Peyer's patch (tissue), 4 donors: Measurements from ENCODE around the gene NEDD4L. TPM values are rescaled to one million over a fixed set of nuclear protein-coding genes. Genes with fewer than 3 reads are reported as not detected.
"Not testable (repeated sequence)": the region's sequence is repeated elsewhere in the genome, so short reads cannot be mapped to it uniquely, and the experiment has no call there.

Experiments
- DNase-seq, 3 donors: peaks; one replicate each; pipeline ENCODE4 v3.0.0-alpha.2; 2017 to 2019
- H3K27ac ChIP-seq, 4 donors: fragments of 200-600 bp; sonication (generic); one replicate each; pipeline ENCODE4 v1.5.1; 2016 to 2019
- H3K27me3 ChIP-seq, 2 donors: fragments of 200-600 bp; sonication (generic); one replicate each; pipeline ENCODE4 v1.5.1; 2019
- H3K36me3 ChIP-seq, 3 donors: fragments of 200-600 bp; sonication (generic); one replicate each; pipeline ENCODE4 v1.5.1; 2016 to 2019
- H3K4me1 ChIP-seq, 4 donors: fragments of 200-600 bp; sonication (generic); one replicate each; pipeline ENCODE4 v1.5.1; 2016 to 2019
- H3K4me3 ChIP-seq, 4 donors: fragments of 200-600 bp; sonication (generic); 1 replicate in 3 of 4; 2 replicates in 1 of 4; pipeline ENCODE4 v1.5.1; 2016 to 2019; ENCODE audit warnings: mild to moderate bottlenecking in 1 of 4
- H3K9me3 ChIP-seq, 4 donors: fragments of 200-600 bp; sonication (generic); one replicate each; pipeline ENCODE4 v1.5.1; 2016 to 2019; ENCODE audit warnings: mild to moderate bottlenecking in 1 of 4
- POLR2A ChIP-seq, 2 donors: fragments of 450-650 bp; IDR thresholded peaks; one replicate each; pipeline ENCODE4 v1.5.1; 2017; ENCODE audit warnings: antibody characterized with exemption in 2 of 2, mild to moderate bottlenecking in 2 of 2, moderate library complexity in 2 of 2
- total RNA-seq, 4 donors: library from RNA; depleted of rRNA; stranded (reverse); fragments of >200 nt; gene quantifications; one replicate each; pipeline ENCODE4 v1.1.0, GENCODE V29; 2016
- TF ChIP-seq, protein P1 (sequence below), 6 experiments: fragments of 450-650 bp in 4 of 6; fragments of 200-600 bp in 2 of 6; sonication (generic) in 1 of 6; IDR thresholded peaks; one replicate each; pipeline ENCODE4 v1.5.1; 2017 to 2019; ENCODE audit warnings: antibody characterized with exemption in 6 of 6, mild to moderate bottlenecking in 3 of 6, moderate library complexity in 1 of 6

NEDD4L gene
- total RNA-seq, 4 donors from 2014 or later, result 213 to 312 (median 277) TPM

DNA sequence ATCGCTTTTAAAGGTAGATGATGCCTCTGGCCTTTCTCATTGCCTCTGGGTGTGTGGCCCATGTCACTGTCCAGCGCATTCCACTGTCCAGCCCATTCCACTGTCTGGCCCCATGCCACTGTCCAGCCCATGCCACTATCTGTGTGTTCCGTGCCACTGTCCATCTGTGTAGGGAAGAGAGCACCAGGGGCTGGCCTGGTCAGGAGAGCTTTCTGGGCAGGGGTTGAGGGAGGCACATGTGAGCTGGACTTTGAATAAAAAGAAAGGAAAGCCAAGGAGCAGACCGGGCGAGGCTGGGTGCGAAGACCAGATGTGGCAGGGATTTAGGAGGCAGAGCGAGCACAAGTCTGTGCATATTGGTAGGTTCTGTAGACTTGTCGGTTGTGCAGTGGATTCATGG, 236.2 kb downstream of the NEDD4L start:
- Histone ChIP-seq H3K4me3 (no peak overlapping the region), H3K4me1 (peaks cover 0 to 18% (median 3%) of the 10 kb centered on the region in 4 donors), H3K9me3 (no peaks in the 10 kb centered on the region), H3K27ac (no peak overlapping the region), H3K27me3 (no peaks in the 10 kb centered on the region), H3K36me3 (no peaks in the 10 kb centered on the region)
- TF ChIP-seq, protein P1, sequence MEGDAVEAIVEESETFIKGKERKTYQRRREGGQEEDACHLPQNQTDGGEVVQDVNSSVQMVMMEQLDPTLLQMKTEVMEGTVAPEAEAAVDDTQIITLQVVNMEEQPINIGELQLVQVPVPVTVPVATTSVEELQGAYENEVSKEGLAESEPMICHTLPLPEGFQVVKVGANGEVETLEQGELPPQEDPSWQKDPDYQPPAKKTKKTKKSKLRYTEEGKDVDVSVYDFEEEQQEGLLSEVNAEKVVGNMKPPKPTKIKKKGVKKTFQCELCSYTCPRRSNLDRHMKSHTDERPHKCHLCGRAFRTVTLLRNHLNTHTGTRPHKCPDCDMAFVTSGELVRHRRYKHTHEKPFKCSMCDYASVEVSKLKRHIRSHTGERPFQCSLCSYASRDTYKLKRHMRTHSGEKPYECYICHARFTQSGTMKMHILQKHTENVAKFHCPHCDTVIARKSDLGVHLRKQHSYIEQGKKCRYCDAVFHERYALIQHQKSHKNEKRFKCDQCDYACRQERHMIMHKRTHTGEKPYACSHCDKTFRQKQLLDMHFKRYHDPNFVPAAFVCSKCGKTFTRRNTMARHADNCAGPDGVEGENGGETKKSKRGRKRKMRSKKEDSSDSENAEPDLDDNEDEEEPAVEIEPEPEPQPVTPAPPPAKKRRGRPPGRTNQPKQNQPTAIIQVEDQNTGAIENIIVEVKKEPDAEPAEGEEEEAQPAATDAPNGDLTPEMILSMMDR (IDR thresholded peaks at IDR 0.05), result no peak
- TF ChIP-seq POLR2A (IDR thresholded peaks at IDR 0.05), result no peak
- DNase-seq, result no peak

DNA sequence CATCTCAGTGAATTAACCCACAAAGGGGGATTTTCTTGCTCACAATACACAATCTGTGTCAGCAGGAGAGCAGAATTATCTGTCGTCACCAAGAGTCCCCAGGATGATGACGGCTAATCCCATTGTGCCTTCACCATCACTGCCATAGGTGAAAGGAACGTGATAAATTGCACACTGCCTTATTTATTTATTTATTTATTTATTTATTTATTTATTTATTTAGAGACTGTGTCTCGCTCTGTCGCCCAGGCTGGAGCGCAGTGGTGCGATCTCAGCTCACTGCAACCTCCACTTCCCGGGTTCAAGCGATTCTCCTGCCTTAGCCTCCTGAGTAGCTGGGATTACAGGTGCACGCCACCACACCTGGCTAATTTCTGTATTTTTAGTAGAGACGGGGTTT, 238.8 kb downstream of the NEDD4L start:
- H3K27me3 ChIP-seq, H3K27ac ChIP-seq, H3K4me3 ChIP-seq, H3K9me3 ChIP-seq, H3K36me3 ChIP-seq, DNase-seq: not testable (repeated sequence)
- peaks cover 0 to 20% (median 3%) of the 10 kb centered on the region in 4 donors for H3K4me1 ChIP-seq

DNA sequence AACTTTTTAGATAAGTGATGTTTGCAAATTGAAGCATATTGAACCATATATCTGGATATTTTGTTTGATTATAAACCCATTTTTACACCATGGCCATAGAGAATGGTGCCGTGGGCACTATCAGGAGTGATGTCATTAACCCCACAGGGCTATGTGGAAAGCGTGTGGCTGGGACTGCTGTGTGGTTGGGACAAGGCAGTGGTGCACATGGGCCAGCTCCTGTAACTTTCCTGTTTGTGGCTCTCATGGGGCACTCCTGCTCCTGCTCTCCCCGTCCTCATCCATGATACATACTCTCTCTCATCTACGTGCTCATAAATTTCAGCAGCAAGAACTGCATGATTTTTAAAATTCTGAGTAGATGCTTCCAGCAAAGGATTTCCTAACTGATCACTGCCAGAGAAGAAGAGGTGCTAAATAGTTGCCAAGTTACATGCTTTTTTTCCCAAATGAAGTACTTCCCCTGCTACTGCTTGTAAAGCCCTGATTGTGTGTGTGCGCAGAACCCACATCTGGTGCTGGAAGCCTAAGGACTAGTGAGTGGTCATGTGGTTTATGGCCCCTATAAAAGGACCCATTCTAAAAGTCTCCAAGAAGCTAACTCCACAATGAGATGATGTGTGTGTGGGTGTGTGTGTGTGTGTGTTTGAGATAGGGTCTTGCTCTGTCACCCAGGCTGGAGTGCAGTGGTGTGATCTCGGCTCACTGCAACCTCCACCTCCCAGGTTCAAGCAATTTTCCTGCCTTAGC, 240.8 kb downstream of the NEDD4L start:
- TF ChIP-seq POLR2A (IDR thresholded peaks at IDR 0.05), result no peak
- TF ChIP-seq, protein P1 (IDR thresholded peaks at IDR 0.05), result no peak
- Histone ChIP-seq H3K27me3 (no peaks in the 10 kb centered on the region), H3K27ac (peak overlapping the region in 3 of 4 donors; percentile 54 to 92 (median 83)), H3K9me3 (no peaks in the 10 kb centered on the region), H3K4me3 (no peak overlapping the region), H3K36me3 (no peaks in the 10 kb centered on the region), H3K4me1 (peaks cover 0 to 14% (median 3%) of the 10 kb centered on the region in 4 donors)
- DNase-seq, result no peak

DNA sequence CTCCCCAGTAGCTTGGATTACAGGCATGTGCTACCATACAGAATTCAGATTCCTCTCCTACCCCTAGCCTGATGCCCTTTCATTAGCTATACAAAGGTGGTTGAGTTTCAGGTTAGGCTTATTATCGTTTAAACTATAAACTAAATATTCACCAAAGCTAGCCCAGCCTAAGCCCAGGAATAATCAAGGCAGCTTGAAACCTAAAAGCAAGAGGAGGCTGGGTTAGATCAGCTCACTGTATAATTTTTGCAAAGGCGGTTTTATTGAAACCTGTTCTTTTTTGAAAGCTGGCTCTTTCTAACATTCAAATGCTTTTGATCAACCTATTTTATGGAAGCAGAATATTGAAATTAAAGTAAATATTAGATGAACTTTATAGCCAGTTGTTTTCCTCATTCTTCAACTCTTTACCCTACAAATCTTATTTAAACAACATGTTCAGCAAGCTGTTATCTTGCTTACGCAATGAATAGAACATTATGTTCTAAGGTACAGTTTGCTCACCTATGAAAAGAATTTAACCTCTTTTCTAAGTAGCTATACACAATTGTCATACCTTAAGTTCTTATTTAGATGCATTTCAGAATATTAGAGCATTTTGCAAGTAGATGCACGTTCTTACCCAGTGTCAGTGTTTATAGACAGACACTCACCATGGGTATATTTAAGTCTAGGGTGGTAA, 241.6 kb downstream of the NEDD4L start:
- H3K4me1 ChIP-seq, result peaks cover 0 to 14% (median 3%) of the 10 kb centered on the region in 4 donors
- H3K36me3 ChIP-seq, result no peaks in the 10 kb centered on the region
- peak overlapping the region in 3 of 4 donors; percentile 59 to 92 (median 83) for H3K27ac ChIP-seq
- no peak for TF ChIP-seq POLR2A (IDR thresholded peaks at IDR 0.05)
- TF ChIP-seq, protein P1 (IDR thresholded peaks at IDR 0.05), result peak in 2 of 6 experiments; percentile 2 to 8
- no peak for DNase-seq
- H3K4me3 ChIP-seq, result no peak overlapping the region
- H3K9me3 ChIP-seq, result no peaks in the 10 kb centered on the region
- no peaks in the 10 kb centered on the region for H3K27me3 ChIP-seq

DNA sequence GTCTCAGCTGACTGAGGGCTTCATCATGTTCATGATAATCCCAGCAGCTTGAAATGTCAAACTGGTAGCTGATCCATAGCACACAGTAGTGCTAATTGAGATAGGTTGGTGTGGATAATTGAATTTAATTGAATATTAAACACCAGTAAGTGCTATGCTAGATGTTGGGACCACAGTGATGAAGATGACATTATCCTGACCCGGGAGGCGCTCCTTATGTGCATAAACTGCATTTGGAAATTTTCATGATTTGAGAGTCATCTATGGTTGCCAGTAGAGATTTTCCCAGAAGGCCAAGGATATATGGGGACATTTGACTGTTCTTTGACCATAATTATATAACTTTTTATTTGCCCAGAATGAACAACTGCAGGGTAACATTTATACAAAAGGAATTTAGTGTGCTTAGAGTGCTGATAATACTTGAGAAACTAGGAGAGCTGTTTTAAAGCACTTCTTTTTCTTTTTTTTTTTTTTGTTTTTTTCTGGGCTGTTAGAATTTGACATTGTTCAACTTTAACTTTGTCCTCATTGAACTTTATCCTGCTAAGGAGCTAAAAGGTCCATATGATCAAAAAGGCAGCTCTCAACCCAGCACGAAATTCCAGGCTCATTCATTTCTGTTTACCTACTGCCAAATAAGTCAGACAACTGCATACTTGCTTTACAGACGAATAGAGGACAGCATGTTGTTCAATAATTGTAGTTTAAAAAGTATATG, 242.8 kb downstream of the NEDD4L start:
- no peak overlapping the region for H3K4me3 ChIP-seq
- H3K4me1 ChIP-seq, result peaks cover 0 to 14% (median 3%) of the 10 kb centered on the region in 4 donors
- DNase-seq, result no peak
- TF ChIP-seq POLR2A (IDR thresholded peaks at IDR 0.05), result no peak
- TF ChIP-seq, protein P1 (IDR thresholded peaks at IDR 0.05), result no peak
- no peaks in the 10 kb centered on the region for H3K27me3 ChIP-seq
- H3K27ac ChIP-seq, result peak overlapping the region in 3 of 4 donors; percentile 59 to 92 (median 83)
- no peaks in the 10 kb centered on the region for H3K36me3 ChIP-seq
- H3K9me3 ChIP-seq, result no peaks in the 10 kb centered on the region
